SH-SY5Y (cell line): ENCODE measurements around the gene EIF4G3.

ENCODE experiments used
- GATA2 ChIP-seq: IDR thresholded peaks from 2 replicates; pipeline ENCODE4 v1.6.1; 2011; ENCODE audit warnings: mild to moderate bottlenecking, low read depth, low read length
- GATA3 ChIP-seq: IDR thresholded peaks from 2 replicates; pipeline ENCODE4 v1.6.1; 2011; ENCODE audit warnings: low read depth, mild to moderate bottlenecking, low read length, moderate library complexity

The EIF4G3 gene

DNA sequence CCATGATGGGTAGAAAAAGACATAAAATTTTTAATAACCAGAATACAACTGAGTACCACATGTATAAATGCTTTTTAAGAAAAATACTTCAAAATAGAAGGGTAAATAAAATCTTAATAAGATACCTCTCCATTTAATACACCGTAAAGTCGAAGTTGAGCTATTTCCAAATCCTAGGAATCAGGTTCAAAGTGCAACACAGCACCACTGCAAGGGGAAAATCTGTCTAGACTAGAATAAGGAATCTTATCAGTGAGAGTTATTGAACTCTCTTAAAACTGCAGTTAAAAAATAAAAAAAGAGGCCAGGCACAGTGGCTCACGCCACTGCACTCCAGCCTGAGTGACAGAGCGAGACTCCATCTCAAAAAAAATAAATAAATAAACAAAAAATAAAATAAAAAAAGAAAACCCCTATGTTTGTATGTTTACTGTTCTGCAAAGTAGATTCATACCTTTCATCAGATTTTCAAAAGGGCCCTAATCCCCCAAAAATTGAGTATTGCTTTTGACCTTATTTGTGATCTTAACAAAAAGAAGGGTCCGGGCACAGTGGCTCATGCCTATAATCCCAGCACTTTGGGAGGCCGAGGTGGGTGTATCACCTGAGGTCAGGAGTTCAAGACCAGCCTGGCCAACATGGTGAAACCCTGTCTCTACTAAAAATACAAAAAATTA, 109.0 kb downstream of the EIF4G3 start:
- no peak for TF ChIP-seq GATA3
- no peak for TF ChIP-seq GATA2

- TF ChIP-seq GATA3 (no peak), GATA2 (no peak)
Observed at GRCh38 chr1:21066356-21067012, 110.2 kb downstream of the EIF4G3 start.

DNA sequence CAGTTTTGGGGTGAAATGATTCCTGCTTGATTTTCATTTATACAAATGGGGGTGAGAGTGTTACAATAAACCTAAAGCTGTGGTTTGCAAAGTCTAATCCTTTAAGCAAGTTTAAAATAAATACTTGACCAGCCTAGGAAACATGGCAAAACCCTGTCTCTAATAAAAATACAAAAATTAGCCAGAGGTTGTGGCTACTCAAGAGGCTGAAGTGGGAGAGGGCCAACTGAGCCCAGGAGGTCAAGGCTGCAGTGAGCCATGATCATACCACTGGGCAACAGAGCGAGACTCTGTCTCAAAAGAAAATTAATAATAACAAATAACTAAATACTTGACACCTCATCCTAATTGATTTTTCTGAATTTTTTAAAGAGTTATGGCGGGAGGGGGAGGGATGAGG, 110.8 kb downstream of the EIF4G3 start:
- TF ChIP-seq GATA3 (no peak), GATA2 (no peak)

GRCh38 chr1:21064057-21064456, 112.6 kb downstream of the EIF4G3 start:
- TF ChIP-seq GATA3 = peak; percentile 86
- peak; percentile 94 for TF ChIP-seq GATA2

GRCh38 chr1:21060523-21060922, 116.2 kb downstream of the EIF4G3 start:
- TF ChIP-seq GATA2 (no peak), GATA3 (no peak)

DNA sequence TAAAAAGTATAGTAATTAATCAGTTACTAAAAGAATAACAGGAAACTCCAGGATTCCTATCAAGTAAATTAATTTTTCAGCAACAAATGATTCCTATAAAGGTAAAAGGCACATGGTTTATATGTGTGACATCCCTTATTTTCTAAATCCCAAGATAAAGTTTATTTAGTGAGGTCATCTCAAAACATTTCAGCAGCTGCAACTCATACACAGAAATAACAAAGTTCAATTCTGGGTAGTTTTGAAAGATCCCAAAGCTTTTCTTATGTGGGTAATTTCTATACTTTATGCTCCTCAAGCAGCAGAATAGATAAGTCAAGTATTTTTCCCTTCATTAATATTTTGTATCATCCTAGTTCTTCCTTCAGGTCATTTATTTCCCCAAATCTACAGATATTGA, 117.7 kb downstream of the EIF4G3 start:
- no peak for TF ChIP-seq GATA3
- TF ChIP-seq GATA2 = no peak

GRCh38 chr1:21058035-21058793, 118.5 kb downstream of the EIF4G3 start:
- TF ChIP-seq GATA3 (no peak), GATA2 (no peak)

- TF ChIP-seq GATA2 (no peak), GATA3 (no peak)
Observed at GRCh38 chr1:21052034-21052433, 124.7 kb downstream of the EIF4G3 start.

GRCh38 chr1:21051177-21051825, 125.4 kb downstream of the EIF4G3 start:
- TF ChIP-seq GATA3 = no peak
- TF ChIP-seq GATA2 = no peak

GRCh38 chr1:21050031-21050430, 126.7 kb downstream of the EIF4G3 start:
- TF ChIP-seq GATA2 = no peak
- TF ChIP-seq GATA3 = no peak

- TF ChIP-seq GATA2 = no peak
- no peak for TF ChIP-seq GATA3
Observed at GRCh38 chr1:21048462-21048861, 128.2 kb downstream of the EIF4G3 start.

DNA sequence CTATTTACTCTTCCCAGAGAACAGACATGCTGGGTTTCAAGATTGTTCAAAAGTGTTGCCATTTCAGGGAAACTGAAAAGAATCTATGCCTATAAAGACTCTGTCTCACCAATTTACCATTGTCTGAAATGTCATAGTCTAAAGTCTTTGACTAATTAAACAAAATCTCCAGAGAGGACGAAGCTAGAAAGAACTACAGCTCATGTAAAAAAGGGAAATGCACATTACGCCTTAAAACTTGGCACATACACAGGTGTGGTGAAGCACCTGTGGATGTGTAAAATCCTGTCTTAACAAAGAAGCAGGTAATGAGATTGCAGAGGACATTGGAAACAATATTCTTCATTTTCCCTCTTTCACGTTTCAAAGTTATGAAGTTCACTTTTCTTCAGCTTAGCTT, 130.6 kb downstream of the EIF4G3 start:
- TF ChIP-seq GATA3 (no peak), GATA2 (no peak)

GRCh38 chr1:21045351-21045750, 131.3 kb downstream of the EIF4G3 start:
- no peak for TF ChIP-seq GATA2
- TF ChIP-seq GATA3 = no peak

DNA sequence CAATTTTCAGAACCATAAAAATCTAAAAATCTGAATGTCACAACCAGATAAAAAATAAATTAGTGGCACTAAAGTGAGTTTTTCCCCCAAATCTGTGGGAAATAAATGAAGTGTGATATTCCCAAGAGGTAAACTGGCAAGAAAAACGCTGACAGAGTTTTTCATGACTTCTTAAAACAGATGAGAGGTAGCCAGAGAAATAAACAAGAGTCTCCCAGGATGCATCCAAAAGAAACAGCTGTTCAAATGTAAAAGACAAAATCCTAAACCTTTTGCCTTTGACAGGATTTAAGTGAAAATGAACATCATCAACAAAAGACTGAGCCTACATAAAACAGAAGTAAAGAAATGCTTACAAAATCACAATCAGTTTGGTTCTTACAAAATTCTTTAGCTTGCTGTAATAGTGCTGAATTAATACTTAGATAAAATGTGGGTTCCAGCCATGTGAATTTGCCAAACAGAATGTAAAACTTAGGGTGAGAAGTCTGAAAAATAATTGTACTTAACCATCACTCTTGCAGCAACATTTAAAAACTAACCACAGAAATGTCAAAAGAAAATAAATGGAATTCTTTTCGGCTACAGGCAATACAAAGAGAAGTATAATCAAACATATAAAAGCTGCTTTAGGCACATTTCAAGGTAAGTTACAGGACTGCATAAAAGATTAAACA, 133.6 kb downstream of the EIF4G3 start:
- no peak for TF ChIP-seq GATA2
- TF ChIP-seq GATA3 = no peak
